Daoy (cell line): ENCODE measurements around the gene FRRS1. TPM values are rescaled to one million over a fixed set of nuclear protein-coding genes. Genes with fewer than 3 reads are reported as not detected.
A peak's percentile ranks its signal among the peaks of the same experiment; 100 is the strongest.

Source experiments
- DNase-seq: peaks from one replicate; pipeline ENCODE4 v3.0.0-alpha.2; 2015; ENCODE audit warnings: low read depth
- total RNA-seq: library from RNA; depleted of rRNA; stranded (reverse); fragments of >200 nt; shearing (Covaris generic); gene quantifications from 2 replicates; pipeline ENCODE4 v1.2.3, GENCODE V29; 2014

FRRS1 gene
- total RNA-seq, 1 experiment from 2014 or later = 9.4 TPM

DNA sequence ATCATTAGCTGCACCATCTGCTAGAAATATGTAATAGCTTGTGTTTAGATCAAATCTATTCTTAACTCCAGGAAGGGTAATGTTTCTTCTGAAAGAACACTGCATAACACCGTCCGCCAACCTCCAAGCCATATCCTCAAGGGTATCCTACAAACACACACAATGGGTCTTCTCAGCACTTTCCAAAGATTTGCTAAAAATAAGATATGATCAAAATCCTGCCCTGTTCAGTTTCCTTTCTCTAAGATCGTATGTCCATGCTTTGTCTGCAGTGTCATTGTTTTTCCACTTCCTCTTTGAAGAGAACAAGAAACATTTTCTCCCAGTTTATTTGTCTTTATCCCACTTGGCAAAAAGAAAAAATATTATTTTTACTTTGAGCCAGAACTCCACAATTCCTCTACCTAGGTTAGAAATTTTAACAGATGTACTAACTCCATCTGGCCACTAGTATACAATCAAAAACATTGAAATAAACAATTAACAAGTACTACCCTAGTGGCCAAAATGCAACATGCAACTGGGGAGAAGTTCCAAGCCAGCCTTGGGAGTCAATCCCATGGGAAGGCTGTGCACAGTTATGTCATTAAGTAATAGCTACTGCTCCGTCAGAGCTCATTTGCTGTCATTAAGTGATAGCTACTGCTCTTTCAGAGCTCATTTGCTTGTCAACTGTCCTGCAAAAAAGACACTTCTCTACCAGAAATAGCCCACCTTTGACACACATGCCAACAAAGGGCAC is 37.8 kb downstream of the FRRS1 start:
- DNase-seq = peak; percentile 26

DNA sequence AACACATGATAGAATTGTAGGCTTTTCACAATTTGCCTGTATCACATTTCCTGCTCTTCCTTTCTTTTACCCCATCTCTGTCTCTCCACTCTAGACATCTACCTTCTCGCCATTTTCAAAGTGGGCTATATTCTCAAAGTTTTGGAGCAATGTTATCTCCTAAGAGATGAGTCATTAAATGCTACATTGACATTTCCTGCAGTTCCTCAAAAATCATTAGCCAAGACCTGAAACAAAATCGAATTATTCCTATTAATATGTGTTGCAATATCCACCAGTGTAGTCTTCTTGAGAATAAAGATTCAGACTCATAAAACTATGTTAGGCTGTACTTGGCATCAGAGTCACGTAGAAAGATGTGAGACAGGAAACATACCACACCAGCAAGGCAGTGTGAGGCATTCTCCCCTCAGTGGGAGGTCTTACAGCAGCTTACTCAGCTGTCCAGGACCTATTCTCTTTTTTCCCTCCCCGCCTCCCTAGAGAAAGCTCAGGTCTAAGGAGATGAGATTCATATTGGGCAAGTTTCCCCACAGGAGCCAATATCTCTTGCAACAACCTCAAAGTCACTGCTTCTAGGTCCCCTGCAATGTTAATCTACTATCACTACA is 38.8 kb downstream of the FRRS1 start:
- peak; percentile 90 for DNase-seq

DNA sequence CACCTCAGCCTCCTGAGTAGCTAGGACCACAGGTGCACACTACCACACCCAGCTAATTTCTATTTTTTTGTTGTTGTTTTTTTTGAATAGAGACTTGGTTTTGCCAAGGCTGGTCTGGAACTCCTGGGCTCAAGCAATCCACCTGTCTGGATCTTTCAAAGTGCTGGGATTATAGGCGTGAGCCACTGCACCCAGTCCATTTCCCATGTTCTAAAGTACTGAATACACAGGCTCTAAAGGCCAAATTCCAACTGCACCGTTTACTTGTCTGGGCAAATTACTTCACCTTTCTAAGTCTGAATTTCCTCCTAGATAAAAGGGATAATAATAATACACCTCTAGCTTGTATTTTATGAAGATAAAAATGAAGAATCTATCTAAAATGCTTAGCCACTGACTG is 39.6 kb downstream of the FRRS1 start:
- no peak for DNase-seq

DNA sequence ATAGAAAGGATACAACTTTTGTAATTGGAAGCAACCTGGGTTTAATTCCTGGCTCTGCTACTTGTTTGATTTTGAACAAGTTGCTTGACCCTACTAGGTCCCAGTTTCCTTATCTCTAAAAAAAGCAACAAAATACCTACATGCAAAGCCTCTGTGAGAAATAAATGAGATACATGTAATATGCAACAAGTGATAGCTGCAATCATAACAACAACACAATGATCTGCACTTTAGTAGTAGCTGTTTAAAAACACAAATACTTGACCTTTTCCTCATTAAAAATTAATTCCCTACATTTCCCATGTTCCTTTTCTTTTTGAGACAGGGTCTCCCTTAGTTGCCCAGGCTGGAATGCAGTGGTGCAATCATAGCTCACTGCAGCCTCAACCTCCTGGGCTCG is 40.0 kb downstream of the FRRS1 start:
- DNase-seq = no peak

DNA sequence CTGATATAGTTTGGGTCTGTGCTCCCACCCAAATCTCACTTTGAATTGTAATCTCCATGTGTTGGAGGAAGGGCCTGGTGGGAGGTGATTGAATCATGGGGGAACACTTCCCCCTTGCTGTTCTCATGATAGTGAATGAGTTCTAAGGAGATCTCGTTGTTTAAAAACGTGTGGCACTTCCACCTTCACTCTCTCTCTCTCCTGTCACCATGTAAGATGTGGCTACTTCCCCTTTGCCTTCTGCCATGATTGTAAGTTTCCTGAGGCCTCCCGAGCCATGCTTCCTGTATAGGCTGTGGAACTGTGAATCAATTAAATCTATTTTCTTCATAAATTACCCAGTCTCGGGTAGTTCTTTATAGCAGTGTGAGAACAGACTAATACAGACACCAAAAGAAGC is 40.4 kb downstream of the FRRS1 start:
- DNase-seq = no peak

DNA sequence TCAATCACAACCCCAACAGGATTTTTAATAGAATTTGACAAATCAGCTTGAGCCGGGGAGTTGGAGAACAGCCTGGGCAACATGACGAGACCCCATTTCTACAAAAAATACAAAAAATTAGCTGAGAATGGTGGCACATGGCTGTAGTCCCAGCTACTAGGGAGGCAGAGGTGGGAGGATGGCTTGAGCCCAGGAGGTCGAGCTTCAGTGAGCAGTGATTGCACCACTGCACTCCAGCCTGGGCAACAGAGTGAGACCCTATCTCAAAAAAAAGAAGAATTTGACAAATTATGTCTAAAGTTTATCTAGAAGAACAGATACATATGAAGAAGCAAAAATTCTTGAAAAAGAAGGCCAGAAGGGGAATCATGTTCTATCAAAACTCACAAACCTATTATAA is 43.2 kb downstream of the FRRS1 start:
- DNase-seq = no peak

DNA sequence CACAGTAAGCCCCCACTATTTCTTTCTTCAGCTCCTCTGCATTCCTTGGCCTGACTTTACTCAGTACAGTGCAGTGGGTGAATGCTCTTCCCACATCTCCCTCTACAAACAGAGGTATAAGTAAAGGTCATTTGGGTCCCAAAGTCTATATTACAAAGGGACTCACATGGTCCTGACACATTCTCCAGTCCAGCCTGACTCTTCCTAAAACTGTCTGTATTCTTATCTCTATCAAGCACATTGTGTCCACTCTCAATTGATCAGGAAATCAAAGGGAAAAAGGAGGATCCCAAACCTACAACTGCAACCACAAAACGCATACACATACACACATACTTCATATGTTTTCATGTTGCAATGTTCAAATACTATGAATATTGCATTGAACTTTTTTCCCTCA is 49.4 kb downstream of the FRRS1 start:
- DNase-seq = no peak

DNA sequence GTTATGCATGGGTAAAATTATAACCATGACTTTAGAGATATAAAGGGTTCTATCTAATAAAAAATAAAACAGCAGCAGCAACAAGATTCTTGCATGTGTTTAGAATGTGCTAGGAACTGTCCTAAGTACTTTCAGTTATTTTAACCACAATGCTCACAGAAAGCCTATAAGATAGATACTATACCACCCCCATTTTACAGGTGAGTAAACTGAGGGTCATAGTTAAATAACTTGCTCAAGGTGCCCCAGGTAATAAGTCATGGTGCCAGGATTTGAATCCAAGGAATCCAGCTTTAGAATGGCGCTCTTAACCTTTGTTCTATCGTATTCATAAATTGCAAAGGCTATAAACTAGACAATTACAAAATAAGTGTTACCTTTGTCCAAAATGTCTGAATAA is 53.4 kb downstream of the FRRS1 start:
- no peak for DNase-seq

DNA sequence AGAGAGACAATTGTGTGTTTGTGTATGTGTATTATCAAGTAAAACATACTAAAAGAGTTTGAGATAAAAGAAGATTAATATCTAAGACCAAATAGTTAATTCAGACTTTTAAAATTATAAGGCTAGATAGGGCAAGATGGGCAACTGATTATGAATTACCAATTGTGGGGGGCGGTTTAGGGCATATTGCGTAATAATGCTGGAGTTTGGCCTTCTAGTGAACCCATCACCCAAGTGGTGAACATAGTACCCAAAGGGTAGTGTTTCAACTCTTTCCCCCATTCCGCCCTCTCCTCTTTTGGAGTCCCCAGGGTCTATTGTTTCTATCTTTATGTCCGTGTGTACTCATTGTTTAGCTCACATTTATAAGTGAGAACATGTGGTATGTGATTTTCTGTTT is 55.4 kb downstream of the FRRS1 start:
- no peak for DNase-seq

DNA sequence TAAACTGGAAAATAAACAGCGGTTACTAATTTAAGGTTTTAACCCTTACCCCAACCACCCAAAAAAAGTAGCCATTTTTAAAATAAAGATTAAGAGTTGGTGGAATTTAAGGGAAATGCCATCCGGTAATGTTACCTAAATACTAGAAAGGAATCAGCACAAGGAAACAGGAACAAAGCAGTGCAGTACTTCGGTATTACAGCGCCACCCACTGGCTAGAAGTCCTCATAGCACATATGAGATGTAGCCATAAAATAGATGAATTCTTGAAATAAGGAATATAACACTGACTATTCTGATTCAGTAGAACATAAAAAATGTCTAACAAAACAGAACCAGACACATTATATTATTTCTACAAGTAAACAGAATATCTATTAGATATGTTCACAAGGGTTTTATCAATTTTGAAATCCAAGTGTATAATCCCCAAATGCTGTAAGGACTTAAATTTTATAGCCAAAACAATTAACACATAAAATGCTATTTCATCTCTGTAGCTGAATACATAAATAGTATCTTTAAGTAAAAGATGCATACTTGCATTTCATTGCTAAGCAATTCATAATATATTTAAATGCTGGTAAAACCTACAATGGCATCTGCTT is 58.8 kb downstream of the FRRS1 start:
- DNase-seq = peak; percentile 68

DNA sequence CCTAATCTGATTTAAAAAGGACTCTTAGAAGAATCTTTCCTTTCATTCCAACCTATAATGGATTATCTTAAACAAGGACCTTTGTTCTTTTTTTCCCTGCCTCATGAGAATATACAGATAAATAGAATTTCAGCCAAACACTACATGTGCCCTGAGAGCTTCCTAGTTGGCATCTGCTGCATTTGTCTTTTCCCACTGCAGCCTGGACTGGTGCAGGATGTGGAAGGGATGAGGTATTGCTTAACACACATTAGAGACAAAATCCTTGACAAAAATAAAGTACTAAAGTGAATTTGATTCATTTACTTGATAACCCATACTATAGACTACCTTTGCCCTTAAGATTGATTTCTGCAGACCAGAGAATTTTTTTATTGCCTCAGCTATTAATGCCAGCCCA is 61.0 kb downstream of the FRRS1 start:
- DNase-seq = no peak

DNA sequence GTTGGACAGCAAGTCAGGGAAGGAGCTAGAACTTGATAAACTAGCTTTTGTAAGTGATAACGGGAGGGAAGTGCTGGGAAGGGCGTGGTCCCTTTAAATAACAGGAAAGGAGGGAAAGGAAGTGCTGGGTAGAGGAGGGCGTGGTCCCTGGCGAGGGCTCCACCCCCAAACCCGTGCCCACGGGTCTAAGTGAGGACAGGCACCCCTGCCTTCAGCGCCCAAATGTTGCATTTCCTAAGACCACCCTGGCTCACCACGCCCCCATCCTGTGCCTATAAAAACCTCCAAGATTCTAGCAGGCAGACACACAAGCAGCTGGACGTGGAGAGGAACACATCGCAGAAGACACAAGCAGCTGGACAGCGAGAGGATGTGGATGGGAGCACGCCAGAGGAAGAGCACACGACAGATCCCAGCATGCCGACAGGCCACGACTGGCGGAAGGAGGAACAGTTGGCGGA is 62.0 kb downstream of the FRRS1 start:
- no peak for DNase-seq

DNA sequence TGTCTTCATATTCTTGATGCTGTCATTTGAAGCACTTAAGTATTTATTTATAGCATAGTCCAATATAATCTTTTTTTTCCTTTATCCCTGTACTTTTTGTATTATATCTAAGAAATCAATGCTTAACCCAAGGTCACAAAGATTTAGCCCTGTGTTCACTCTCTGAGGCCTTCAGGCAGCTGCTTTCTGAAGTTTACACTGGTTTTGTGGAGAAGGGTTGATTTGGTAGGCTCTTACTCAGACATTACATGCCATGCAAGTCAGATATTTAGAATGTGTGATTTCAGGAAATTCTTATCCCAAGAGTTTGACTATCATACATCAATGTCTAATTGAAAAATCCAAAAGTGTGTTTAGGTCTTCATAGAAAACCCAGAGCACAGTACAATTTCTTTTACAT is 64.2 kb downstream of the FRRS1 start:
- no peak for DNase-seq

DNA sequence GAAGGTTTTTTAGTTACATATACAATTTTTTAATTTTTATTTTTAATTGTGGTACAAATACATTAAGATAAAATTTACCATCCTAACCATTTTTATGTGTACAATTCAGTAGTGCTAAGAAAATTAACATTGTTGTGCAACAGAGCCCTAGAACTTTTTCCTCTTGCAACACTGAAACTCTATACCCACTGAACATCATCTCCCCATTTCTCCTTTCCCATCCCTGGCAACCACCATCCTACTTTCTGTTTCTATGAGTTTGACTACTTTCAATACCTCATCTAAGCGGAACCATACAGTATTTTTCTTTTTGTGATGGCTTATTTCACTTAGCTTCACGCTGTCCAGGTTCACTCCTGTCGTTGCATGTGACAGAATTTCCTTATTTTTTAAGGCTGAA is 66.4 kb downstream of the FRRS1 start:
- DNase-seq = no peak

DNA sequence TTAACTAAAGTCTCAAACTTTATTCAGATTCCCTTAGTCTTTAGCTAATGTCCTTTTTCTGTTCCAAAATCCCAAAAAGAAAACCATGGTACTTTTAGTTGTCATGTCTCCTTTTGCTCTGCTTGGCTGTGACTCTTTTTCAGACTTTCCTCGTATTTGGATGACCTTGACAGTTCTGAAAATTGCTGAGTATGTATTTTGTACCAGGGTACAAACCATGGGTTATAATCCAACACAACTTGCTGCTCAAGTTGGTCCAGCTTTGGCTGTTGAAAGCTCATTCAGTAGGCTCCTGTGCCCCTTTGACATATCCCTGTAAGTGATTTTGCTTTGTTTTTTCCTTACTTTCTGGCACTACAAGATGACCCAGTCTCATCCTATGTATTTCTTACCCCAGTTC is 68.9 kb downstream of the FRRS1 start:
- no peak for DNase-seq

DNA sequence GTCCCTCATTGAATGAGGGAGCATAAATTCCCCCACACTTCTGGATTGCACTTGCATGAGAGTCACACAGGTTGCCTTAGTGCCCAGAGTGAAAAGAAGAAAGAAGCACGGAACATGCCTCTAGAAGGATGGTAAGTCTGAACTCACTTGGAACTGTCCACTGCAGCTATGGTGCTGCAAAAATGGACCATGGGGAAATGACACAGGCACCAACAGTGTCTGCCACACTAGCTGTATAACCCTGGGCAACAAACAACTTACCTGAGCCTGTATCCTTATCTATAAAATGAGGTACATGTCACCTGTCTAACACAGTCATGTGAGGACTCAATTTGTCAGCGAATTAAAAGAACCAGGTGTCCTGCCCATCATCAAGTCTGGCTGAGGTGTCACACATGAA is 69.8 kb downstream of the FRRS1 start:
- no peak for DNase-seq

DNA sequence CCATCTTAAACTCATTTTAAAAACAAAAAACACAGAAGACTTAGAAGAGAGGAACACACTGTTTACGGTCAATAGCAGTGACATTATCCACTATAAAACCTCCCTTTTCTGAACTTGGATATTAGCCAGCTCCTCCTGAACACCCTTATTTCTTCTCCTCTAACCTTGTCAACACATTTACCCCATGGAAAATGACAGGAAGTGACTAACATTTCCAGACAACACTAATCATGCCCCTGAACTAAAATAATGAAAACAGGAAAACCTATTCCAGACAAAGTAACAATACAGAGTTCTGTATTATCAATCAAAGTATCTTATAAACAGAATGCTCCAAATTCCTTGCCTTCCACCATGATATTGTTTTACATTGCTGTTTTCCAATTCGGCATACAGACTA is 75.3 kb downstream of the FRRS1 start:
- peak; percentile 26 for DNase-seq

DNA sequence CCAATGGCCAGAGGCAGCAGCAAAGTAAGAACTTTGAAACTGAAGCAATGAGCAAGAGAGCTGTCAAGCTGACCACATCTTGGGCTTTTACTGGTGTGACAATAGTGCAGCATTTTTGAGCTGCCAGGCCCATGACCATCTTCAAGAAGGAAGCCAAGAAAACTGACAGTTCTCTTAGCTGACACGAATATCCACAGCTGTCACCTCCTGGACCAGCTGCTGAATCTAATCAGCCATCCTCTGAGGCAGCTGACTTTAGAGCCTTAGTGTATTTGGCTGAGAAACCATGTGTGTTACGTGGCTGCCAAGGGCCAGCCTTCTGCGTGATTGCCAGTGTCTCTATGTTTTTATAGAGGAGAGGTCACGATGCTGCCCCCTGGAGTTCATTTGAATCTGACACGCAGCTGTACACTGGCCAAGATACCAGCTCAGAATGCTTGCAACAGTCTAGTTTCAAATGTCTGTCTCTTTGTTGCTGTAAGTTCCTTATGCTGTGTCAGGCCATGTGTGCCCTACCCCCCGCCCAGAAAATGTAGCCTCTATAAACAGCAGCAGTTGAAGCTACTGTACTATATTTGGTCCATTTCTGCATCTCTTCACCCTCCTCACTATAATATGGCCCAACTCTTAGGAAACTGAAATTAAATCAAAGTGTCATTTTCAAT is 80.8 kb downstream of the FRRS1 start:
- peak; percentile 91 for DNase-seq

DNA sequence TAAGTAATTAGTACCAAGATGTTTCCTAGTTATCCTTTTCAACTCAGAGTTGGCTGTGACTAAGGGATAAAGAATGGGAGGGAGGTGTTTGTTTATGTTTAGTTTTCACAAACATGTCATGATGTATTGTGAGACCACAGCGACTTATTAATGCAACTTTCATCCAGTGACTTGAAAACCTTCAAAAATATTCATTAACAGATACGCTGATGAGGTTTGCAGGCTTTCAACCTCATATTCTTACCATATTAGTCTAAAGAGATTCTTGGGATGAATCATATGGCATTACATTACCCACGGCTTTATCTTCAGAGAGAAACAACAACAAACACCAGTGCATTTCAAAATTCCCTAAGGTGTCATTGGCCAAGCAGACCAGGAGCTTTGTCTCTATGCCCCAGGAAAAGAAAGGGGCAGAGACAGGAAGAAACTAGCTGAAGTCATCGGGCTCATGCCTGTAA is 84.1 kb downstream of the FRRS1 start:
- DNase-seq = peak; percentile 91

DNA sequence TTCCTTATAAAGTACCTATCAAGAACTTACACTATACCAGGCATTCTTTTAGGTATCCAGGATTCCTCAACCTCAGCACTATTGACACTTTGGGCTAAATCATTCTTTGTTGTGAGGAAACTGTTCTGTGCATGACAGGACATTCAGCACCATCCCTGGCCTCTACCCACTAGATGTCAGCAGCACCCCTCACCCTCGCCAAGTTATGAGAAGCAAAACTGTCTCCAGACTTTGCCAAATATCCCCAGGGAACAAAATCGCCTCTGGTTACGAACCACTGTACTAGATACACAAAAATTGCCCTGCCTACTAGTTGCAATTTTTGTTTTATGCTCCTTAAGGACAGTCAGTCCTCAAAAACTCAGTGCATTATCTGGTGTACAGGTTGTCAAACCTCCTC is 84.9 kb downstream of the FRRS1 start:
- peak; percentile 75 for DNase-seq

DNA sequence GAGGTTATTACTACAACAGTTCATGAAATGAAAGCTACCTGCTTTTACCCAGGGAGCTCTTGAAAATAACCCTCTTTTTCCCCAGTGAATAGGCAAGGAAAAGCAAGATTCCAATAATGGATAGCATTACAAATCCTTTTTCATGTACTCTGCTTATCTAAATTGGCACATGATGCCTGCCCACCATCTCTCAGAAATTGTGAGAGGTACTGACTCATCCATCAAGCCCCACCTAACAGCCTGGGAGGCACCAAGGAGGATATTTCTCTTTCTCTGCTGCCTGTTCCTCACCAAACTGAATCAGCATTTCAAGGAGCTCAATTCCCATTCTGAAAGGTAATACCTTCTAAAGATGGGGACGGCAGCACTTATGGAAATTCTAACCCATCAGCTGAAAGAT is 86.2 kb downstream of the FRRS1 start:
- DNase-seq = peak; percentile 92

DNA sequence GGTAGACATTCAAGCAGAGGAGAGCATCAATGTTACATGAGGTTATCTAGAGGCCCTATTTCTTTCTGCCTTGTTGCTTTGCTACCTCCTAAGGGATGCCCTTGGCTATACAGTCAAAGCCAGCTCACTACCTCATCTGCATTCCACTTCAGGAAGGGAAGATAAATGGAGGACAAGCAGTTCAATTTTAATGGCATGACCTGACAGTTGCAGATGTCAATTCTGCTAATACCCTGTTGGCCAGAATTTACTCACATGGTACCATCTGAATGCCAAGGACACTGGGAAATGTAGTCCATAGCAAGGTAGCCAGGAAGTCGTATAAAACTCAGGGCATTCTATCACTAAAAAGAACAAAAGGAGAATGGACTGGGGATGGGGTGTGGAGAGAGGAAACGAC is 89.0 kb downstream of the FRRS1 start:
- DNase-seq = no peak

DNA sequence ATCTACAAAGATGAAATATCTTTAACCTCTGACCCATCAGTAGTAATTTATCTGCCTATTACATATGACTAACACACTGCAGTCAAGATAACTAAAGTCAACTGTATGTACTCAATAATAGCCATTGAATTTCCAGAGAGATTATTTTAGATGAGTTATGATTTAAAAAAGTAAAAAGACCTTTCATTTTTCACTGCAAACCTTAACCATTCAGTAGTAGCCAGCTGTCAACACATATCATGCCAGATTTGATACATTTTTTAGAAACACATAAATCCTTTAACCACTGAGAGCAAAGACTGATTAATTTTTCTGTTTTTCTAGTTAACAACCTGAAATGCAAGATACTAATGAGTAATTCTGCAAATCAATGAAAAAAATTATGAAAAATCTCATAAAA is 89.6 kb downstream of the FRRS1 start:
- no peak for DNase-seq
